HG03139 (cell line): ENCODE measurements around the gene WFIKKN2.
"Not testable (repeated sequence)": the region's sequence is repeated elsewhere in the genome, so short reads cannot be mapped to it uniquely, and the experiment has no call there.

ENCODE experiments used
- ATAC-seq: cut with Tn5 transposase; IDR thresholded peaks from one replicate; pipeline ENCODE4 v1.9.1; 2021; ENCODE audit not compliant: unreplicated experiment

The WFIKKN2 gene

GRCh38 chr17:50850640-50851039 lies 15.3 kb downstream of the WFIKKN2 start:
- no peak for ATAC-seq

GRCh38 chr17:50853015-50853615 lies 17.7 kb downstream of the WFIKKN2 start:
- no peak for ATAC-seq

GRCh38 chr17:50853781-50854180 lies 18.4 kb downstream of the WFIKKN2 start:
- ATAC-seq = no peak

GRCh38 chr17:50855708-50856330 lies 20.4 kb downstream of the WFIKKN2 start:
- no peak for ATAC-seq

GRCh38 chr17:50856431-50856830 lies 21.0 kb downstream of the WFIKKN2 start:
- ATAC-seq = no peak

- no peak for ATAC-seq
These were observed 23.3 kb downstream of the WFIKKN2 start for GRCh38 chr17:50858486-50859225.

- ATAC-seq = not testable (repeated sequence)
These were observed 24.3 kb downstream of the WFIKKN2 start for GRCh38 chr17:50859727-50860126.

- ATAC-seq = no peak
These were observed 25.9 kb downstream of the WFIKKN2 start for GRCh38 chr17:50861334-50861676.

GRCh38 chr17:50861822-50862528 lies 26.6 kb downstream of the WFIKKN2 start:
- ATAC-seq = no peak

GRCh38 chr17:50863221-50863843 lies 27.9 kb downstream of the WFIKKN2 start:
- ATAC-seq = no peak

GRCh38 chr17:50863931-50864330 lies 28.5 kb downstream of the WFIKKN2 start:
- no peak for ATAC-seq

- ATAC-seq = no peak
These were observed 29.3 kb downstream of the WFIKKN2 start for GRCh38 chr17:50864747-50865059.

- peak; percentile 14 for ATAC-seq
These were observed 29.9 kb downstream of the WFIKKN2 start for GRCh38 chr17:50865060-50865867.

GRCh38 chr17:50865868-50866260 lies 30.5 kb downstream of the WFIKKN2 start:
- peak; percentile 5 for ATAC-seq

GRCh38 chr17:50866261-50866949 lies 31.0 kb downstream of the WFIKKN2 start, which contains the start of gene TOB1:
Gene TOB1, minus strand, starts transcription at chr17:50866354. Its CDS starts 2,337 bp downstream, at chr17:50864017.
- peak; percentile 58 for ATAC-seq

GRCh38 chr17:50866950-50867362 lies 31.6 kb downstream of the WFIKKN2 start:
- ATAC-seq = no peak

- peak; percentile 28 for ATAC-seq
These were observed 32.2 kb downstream of the WFIKKN2 start for GRCh38 chr17:50867363-50868139.

GRCh38 chr17:50868140-50868438 lies 32.7 kb downstream of the WFIKKN2 start:
- ATAC-seq = no peak

- no peak for ATAC-seq
These were observed 33.2 kb downstream of the WFIKKN2 start for GRCh38 chr17:50868602-50869001.
